Peyer's patch (tissue), 4 donors: Measurements from ENCODE around the gene PANX3.

Experiments used
- CTCF ChIP-seq, 6 experiments: fragments of 450-650 bp in 4 of 6; fragments of 200-600 bp in 2 of 6; sonication (generic) in 1 of 6; IDR thresholded peaks; one replicate each; pipeline ENCODE4 v1.5.1; 2017 to 2019; ENCODE audit warnings: antibody characterized with exemption in 6 of 6, mild to moderate bottlenecking in 3 of 6, moderate library complexity in 1 of 6
- POLR2A ChIP-seq, 2 donors: fragments of 450-650 bp; IDR thresholded peaks; one replicate each; pipeline ENCODE4 v1.5.1; 2017; ENCODE audit warnings: antibody characterized with exemption in 2 of 2, mild to moderate bottlenecking in 2 of 2, moderate library complexity in 2 of 2

GRCh38 chr11:124638500-124638899 is 27.3 kb downstream of the PANX3 start:
- TF ChIP-seq CTCF (IDR thresholded peaks at IDR 0.05) (no peak), POLR2A (IDR thresholded peaks at IDR 0.05) (no peak)
